ENCODE measurements around the gene LRP1-AS.

LRP1-AS gene

GRCh38 chr12:57112492-57113294, 34.7 kb downstream of the LRP1-AS start:
- Mint-ChIP-seq H3K4me1 (peaks cover 38% of the 10 kb centered on the region), H3K36me3 (ENCODE audit: low read depth) (peaks cover 27% of the 10 kb centered on the region), H3K4me3 (peak overlapping the region; percentile 98), H3K9me3 (no peaks in the 10 kb centered on the region), H3K27ac (peak overlapping the region; percentile 96), H3K27me3 (no peaks in the 10 kb centered on the region)
- DNase-seq (peak; percentile 92), ATAC-seq (no peak)

- Mint-ChIP-seq H3K36me3 (ENCODE audit: low read depth) (peaks cover 40% of the 10 kb centered on the region), H3K4me1 (peaks cover 51% of the 10 kb centered on the region), H3K4me3 (peak within 1 kb of the TSS; percentile 98), H3K27me3 (no peaks in the 10 kb centered on the region), H3K27ac (peak within 1 kb of the TSS; percentile 96), H3K9me3 (no peaks in the 10 kb centered on the region)
- DNase-seq (peak; percentile 80), ATAC-seq (peak; percentile 65)
These were observed 36.2 kb downstream of the LRP1-AS start, which contains the start of gene STAT6 for GRCh38 chr12:57111031-57111734. Gene STAT6 (minus strand): TSS chr12:57111362. CDS start chr12:57108278, 3,084 bp downstream.

- DNase-seq (peak; percentile 84), ATAC-seq (peak; percentile 47)
- Mint-ChIP-seq H3K9me3 (no peaks in the 10 kb centered on the region), H3K4me1 (peaks cover 54% of the 10 kb centered on the region), H3K27ac (peak overlapping the region; percentile 96), H3K4me3 (peak overlapping the region; percentile 98), H3K27me3 (no peaks in the 10 kb centered on the region), H3K36me3 (ENCODE audit: low read depth) (peaks cover 43% of the 10 kb centered on the region)
These were observed 37.1 kb downstream of the LRP1-AS start for GRCh38 chr12:57110104-57111030.

GRCh38 chr12:57109207-57110103, 38.0 kb downstream of the LRP1-AS start:
- H3K27me3 Mint-ChIP-seq, result no peaks in the 10 kb centered on the region
- H3K27ac Mint-ChIP-seq, result peak overlapping the region; percentile 96
- H3K4me3 Mint-ChIP-seq, result peak overlapping the region; percentile 98
- H3K9me3 Mint-ChIP-seq, result no peaks in the 10 kb centered on the region
- H3K4me1 Mint-ChIP-seq, result peaks cover 61% of the 10 kb centered on the region
- no peak for DNase-seq
- no peak for ATAC-seq
- H3K36me3 Mint-ChIP-seq (ENCODE audit: low read depth), result peaks cover 49% of the 10 kb centered on the region

GRCh38 chr12:57107456-57108155, 39.8 kb downstream of the LRP1-AS start:
- peaks cover 64% of the 10 kb centered on the region for H3K36me3 Mint-ChIP-seq (ENCODE audit: low read depth)
- H3K4me3 Mint-ChIP-seq, result peak overlapping the region; percentile 51
- ATAC-seq, result no peak
- peak overlapping the region; percentile 87 for H3K27ac Mint-ChIP-seq
- no peak for DNase-seq
- H3K9me3 Mint-ChIP-seq, result no peaks in the 10 kb centered on the region
- H3K4me1 Mint-ChIP-seq, result peaks cover 70% of the 10 kb centered on the region
- no peaks in the 10 kb centered on the region for H3K27me3 Mint-ChIP-seq

- peaks cover 72% of the 10 kb centered on the region for H3K4me1 Mint-ChIP-seq
- H3K27ac Mint-ChIP-seq, result peak overlapping the region; percentile 30
- H3K36me3 Mint-ChIP-seq (ENCODE audit: low read depth), result peaks cover 76% of the 10 kb centered on the region
- H3K9me3 Mint-ChIP-seq, result no peaks in the 10 kb centered on the region
- H3K4me3 Mint-ChIP-seq, result no peak overlapping the region
- ATAC-seq (no peak), DNase-seq (no peak)
- no peaks in the 10 kb centered on the region for H3K27me3 Mint-ChIP-seq
These were observed 41.3 kb downstream of the LRP1-AS start for GRCh38 chr12:57106021-57106708.

- Mint-ChIP-seq H3K4me3 (no peak overlapping the region), H3K27me3 (no peaks in the 10 kb centered on the region), H3K36me3 (ENCODE audit: low read depth) (peaks cover 75% of the 10 kb centered on the region), H3K9me3 (no peaks in the 10 kb centered on the region), H3K27ac (peak overlapping the region; percentile 71), H3K4me1 (peaks cover 71% of the 10 kb centered on the region)
- ATAC-seq, result no peak
- DNase-seq, result no peak
These were observed 42.2 kb downstream of the LRP1-AS start for GRCh38 chr12:57105011-57105753.

- no peaks in the 10 kb centered on the region for H3K27me3 Mint-ChIP-seq
- H3K27ac Mint-ChIP-seq, result peak overlapping the region; percentile 71
- H3K4me1 Mint-ChIP-seq, result peaks cover 68% of the 10 kb centered on the region
- H3K36me3 Mint-ChIP-seq (ENCODE audit: low read depth), result peaks cover 75% of the 10 kb centered on the region
- H3K4me3 Mint-ChIP-seq, result no peak overlapping the region
- no peaks in the 10 kb centered on the region for H3K9me3 Mint-ChIP-seq
- peak; percentile 9 for ATAC-seq
- DNase-seq, result no peak
These were observed 43.0 kb downstream of the LRP1-AS start for GRCh38 chr12:57104292-57104910.

GRCh38 chr12:57103856-57104255, 43.6 kb downstream of the LRP1-AS start:
- no peak for DNase-seq
- Mint-ChIP-seq H3K27me3 (no peaks in the 10 kb centered on the region), H3K36me3 (ENCODE audit: low read depth) (peaks cover 76% of the 10 kb centered on the region), H3K27ac (peak overlapping the region; percentile 71), H3K4me3 (no peak overlapping the region), H3K9me3 (no peaks in the 10 kb centered on the region), H3K4me1 (peaks cover 67% of the 10 kb centered on the region)
- peak; percentile 37 for ATAC-seq

GRCh38 chr12:57101892-57102695, 45.3 kb downstream of the LRP1-AS start:
- Mint-ChIP-seq H3K36me3 (ENCODE audit: low read depth) (peaks cover 67% of the 10 kb centered on the region), H3K27me3 (no peaks in the 10 kb centered on the region), H3K4me1 (peaks cover 54% of the 10 kb centered on the region), H3K4me3 (no peak overlapping the region), H3K9me3 (no peaks in the 10 kb centered on the region), H3K27ac (peak overlapping the region; percentile 77)
- ATAC-seq (peak; percentile 30), DNase-seq (no peak)

- DNase-seq (no peak), ATAC-seq (no peak)
- Mint-ChIP-seq H3K27ac (no peak overlapping the region), H3K36me3 (ENCODE audit: low read depth) (peaks cover 70% of the 10 kb centered on the region), H3K27me3 (no peaks in the 10 kb centered on the region), H3K4me3 (no peak overlapping the region), H3K9me3 (no peaks in the 10 kb centered on the region), H3K4me1 (peaks cover 55% of the 10 kb centered on the region)
These were observed 47.7 kb downstream of the LRP1-AS start for GRCh38 chr12:57099766-57100165.
